ENCODE measurements around the gene ELFN1.

ELFN1 gene

GRCh38 chr7:1733908-1734730, 64.0 kb downstream of the ELFN1 start:
- Histone ChIP-seq H3K4me2 (ENCODE audit: low read length) (no peak overlapping the region), H3K4me1 (no peaks in the 10 kb centered on the region), H2AFZ (no peak overlapping the region), H3K36me3 (ENCODE audit: control insufficient read depth, insufficient read depth, low read length) (no peaks in the 10 kb centered on the region), H3K79me2 (no peaks in the 10 kb centered on the region), H3K4me3 (ENCODE audit: low read depth, low read length) (no peak overlapping the region), H3K9ac (no peak overlapping the region), H3K27me3 (ENCODE audit: control insufficient read depth, insufficient read depth, low read length) (no peaks in the 10 kb centered on the region), H3K9me3 (ENCODE audit: control insufficient read depth, low read length) (no peaks in the 10 kb centered on the region), H3K27ac (no peak overlapping the region)
- TF ChIP-seq CTCF (IDR thresholded peaks at IDR 0.05), result no peak

GRCh38 chr7:1735262-1735661, 65.2 kb downstream of the ELFN1 start:
- H3K9me3 ChIP-seq (ENCODE audit: control insufficient read depth, low read length), result no peaks in the 10 kb centered on the region
- H3K79me2 ChIP-seq, result no peaks in the 10 kb centered on the region
- no peaks in the 10 kb centered on the region for H3K36me3 ChIP-seq (ENCODE audit: control insufficient read depth, insufficient read depth, low read length)
- no peak for TF ChIP-seq CTCF (IDR thresholded peaks at IDR 0.05)
- no peak overlapping the region for H3K27ac ChIP-seq
- no peak overlapping the region for H3K9ac ChIP-seq
- no peaks in the 10 kb centered on the region for H3K27me3 ChIP-seq (ENCODE audit: control insufficient read depth, insufficient read depth, low read length)
- no peak overlapping the region for H3K4me3 ChIP-seq (ENCODE audit: low read depth, low read length)
- no peak overlapping the region for H3K4me2 ChIP-seq (ENCODE audit: low read length)
- H3K4me1 ChIP-seq, result no peaks in the 10 kb centered on the region
- H2AFZ ChIP-seq, result no peak overlapping the region

GRCh38 chr7:1735806-1736483, 65.9 kb downstream of the ELFN1 start:
- no peak overlapping the region for H3K27ac ChIP-seq
- no peaks in the 10 kb centered on the region for H3K4me1 ChIP-seq
- H3K4me2 ChIP-seq (ENCODE audit: low read length), result no peak overlapping the region
- no peaks in the 10 kb centered on the region for H3K36me3 ChIP-seq (ENCODE audit: control insufficient read depth, insufficient read depth, low read length)
- H3K9me3 ChIP-seq (ENCODE audit: control insufficient read depth, low read length), result no peaks in the 10 kb centered on the region
- no peak overlapping the region for H3K9ac ChIP-seq
- H3K4me3 ChIP-seq (ENCODE audit: low read depth, low read length), result no peak overlapping the region
- TF ChIP-seq CTCF (IDR thresholded peaks at IDR 0.05), result no peak
- H2AFZ ChIP-seq, result no peak overlapping the region
- H3K79me2 ChIP-seq, result no peaks in the 10 kb centered on the region
- H3K27me3 ChIP-seq (ENCODE audit: control insufficient read depth, insufficient read depth, low read length), result no peaks in the 10 kb centered on the region

GRCh38 chr7:1736484-1736817, 66.4 kb downstream of the ELFN1 start:
- no peak for TF ChIP-seq CTCF (IDR thresholded peaks at IDR 0.05)

More at GRCh38 chr7:1736484-1736817, 66.4 kb downstream of the ELFN1 start:
- Histone ChIP-seq H3K27ac (no peak overlapping the region), H3K27me3 (ENCODE audit: control insufficient read depth, insufficient read depth, low read length) (no peaks in the 10 kb centered on the region), H2AFZ (no peak overlapping the region), H3K79me2 (no peaks in the 10 kb centered on the region), H3K4me3 (ENCODE audit: low read depth, low read length) (no peak overlapping the region), H3K4me2 (ENCODE audit: low read length) (no peak overlapping the region), H3K9me3 (ENCODE audit: control insufficient read depth, low read length) (no peaks in the 10 kb centered on the region), H3K4me1 (no peaks in the 10 kb centered on the region), H3K36me3 (ENCODE audit: control insufficient read depth, insufficient read depth, low read length) (no peaks in the 10 kb centered on the region), H3K9ac (no peak overlapping the region)
